Liver (tissue), 9 donors: ENCODE measurements around the gene TMEM232. TPM values are rescaled to one million over a fixed set of nuclear protein-coding genes. Genes with fewer than 3 reads are reported as not detected.

Source experiments
- DNase-seq: peaks from one replicate; pipeline ENCODE4 v3.0.0-alpha.2; 2017; ENCODE audit warnings: low spot score
- H3K27ac ChIP-seq, 2 donors: one replicate each; pipeline ENCODE4 v1.7.0; 2013; ENCODE audit warnings: inconsistent platforms in 2 of 2, low read length in 2 of 2, control low read depth in 1 of 2, low read depth in 1 of 2, mild to moderate bottlenecking in 1 of 2
- H3K27me3 ChIP-seq, 4 donors: one replicate each; pipeline versions ENCODE4 v1.6.1 to v1.7.0; 2013; ENCODE audit warnings: low read length in 3 of 4, inconsistent platforms in 1 of 4, mild to moderate bottlenecking in 1 of 4, moderate library complexity in 1 of 4; ENCODE audit not compliant: control insufficient read depth in 4 of 4, insufficient read depth in 4 of 4
- H3K36me3 ChIP-seq, 4 donors: one replicate each; pipeline versions ENCODE4 v1.6.1 to v1.7.0; 2013; ENCODE audit warnings: low read length in 3 of 4, mild to moderate bottlenecking in 3 of 4, low read depth in 1 of 4, moderate library complexity in 1 of 4; ENCODE audit not compliant: control insufficient read depth in 4 of 4, insufficient read depth in 3 of 4
- H3K4me1 ChIP-seq, 4 donors: one replicate each; pipeline versions ENCODE4 v1.6.1 to v1.7.0; 2013; ENCODE audit warnings: low read length in 3 of 4, mild to moderate bottlenecking in 3 of 4, moderate library complexity in 1 of 4; ENCODE audit not compliant: control insufficient read depth in 4 of 4, insufficient read depth in 4 of 4
- H3K4me3 ChIP-seq, 3 donors: one replicate each; pipeline versions ENCODE4 v1.6.1 to v1.7.0; 2013; ENCODE audit warnings: low read length in 3 of 3, control low read depth in 1 of 3, low read depth in 1 of 3, mild to moderate bottlenecking in 1 of 3
- H3K9ac ChIP-seq, 2 donors: one replicate each; pipeline ENCODE4 v1.7.0; 2013; ENCODE audit warnings: low read length in 2 of 2, mild to moderate bottlenecking in 2 of 2, moderate library complexity in 2 of 2, control low read depth in 1 of 2, low read depth in 1 of 2
- H3K9me3 ChIP-seq, 4 donors: one replicate each; pipeline versions ENCODE4 v1.6.1 to v1.7.0; 2013; ENCODE audit warnings: low read length in 3 of 4; ENCODE audit not compliant: control insufficient read depth in 4 of 4
- GABPA ChIP-seq, 2 donors: IDR thresholded peaks in 1 of 2; conservative IDR thresholded peaks in 1 of 2; 2 replicates each; pipeline ENCODE4 v1.6.1; 2016; ENCODE audit warnings: antibody characterized with exemption in 2 of 2, mild to moderate bottlenecking in 1 of 2, moderate library complexity in 1 of 2
- HNF4G ChIP-seq: IDR thresholded peaks from 2 replicates; pipeline ENCODE4 v1.6.1; 2016; ENCODE audit warnings: antibody characterized with exemption
- JUND ChIP-seq, 2 donors: IDR thresholded peaks; 2 replicates each; pipeline ENCODE4 v1.6.1; 2016; ENCODE audit warnings: antibody characterized with exemption in 2 of 2
- NR2F2 ChIP-seq: IDR thresholded peaks from 2 replicates; pipeline ENCODE4 v1.6.1; 2016; ENCODE audit warnings: antibody characterized with exemption
- RAD21 ChIP-seq, 2 donors: IDR thresholded peaks; 2 replicates each; pipeline ENCODE4 v1.6.1; 2016; ENCODE audit warnings: antibody characterized with exemption in 2 of 2, mild to moderate bottlenecking in 2 of 2
- RXRA ChIP-seq, 2 donors: IDR thresholded peaks; 2 replicates each; pipeline ENCODE4 v1.6.1; 2017 to 2018; ENCODE audit warnings: antibody characterized with exemption in 2 of 2, mild to moderate bottlenecking in 1 of 2
- SP1 ChIP-seq: IDR thresholded peaks from 2 replicates; pipeline ENCODE4 v1.6.1; 2018; ENCODE audit warnings: antibody characterized with exemption, mild to moderate bottlenecking
- TAF1 ChIP-seq: conservative IDR thresholded peaks from 2 replicates; pipeline ENCODE4 v1.6.1; 2016; ENCODE audit warnings: antibody characterized with exemption, mild to moderate bottlenecking
- YY1 ChIP-seq: IDR thresholded peaks from 2 replicates; pipeline ENCODE4 v1.6.1; 2016; ENCODE audit warnings: antibody characterized with exemption, mild to moderate bottlenecking
- WGBS: extraction: QIAGEN DNeasy Blood & Tissue Kit; methylation state at CpG from one replicate; pipeline ENCODE4 v1.1.7; 2013; 5-methylcytosine and 5-hydroxymethylcytosine counted together
- polyA plus RNA-seq, 2 donors: library from polyadenylated mRNA; stranded (reverse) in 1 of 2; unstranded in 1 of 2; fragments of 200-250 nt in 1 of 2; fragments of >200 nt in 1 of 2; fragmentation: Nextera tagmentation in 1 of 2; extraction: Ambion mirVana in 1 of 2; gene quantifications; one replicate each; pipeline versions ENCODE4 v1.2.1 to v1.2.3, GENCODE V29; 2013 to 2015
- total RNA-seq, 2 donors: library from RNA; depleted of rRNA; stranded (reverse); fragments of >200 nt; gene quantifications; one replicate each; pipeline ENCODE4 v1.2.3, GENCODE V29; 2014
- TF ChIP-seq, protein P1 (sequence below): IDR thresholded peaks from 2 replicates; pipeline ENCODE4 v1.6.1; 2016; ENCODE audit warnings: antibody characterized with exemption
- TF ChIP-seq, protein P2 (sequence below): IDR thresholded peaks from 2 replicates; pipeline ENCODE4 v1.6.1; 2016; ENCODE audit warnings: antibody characterized with exemption
- TF ChIP-seq, protein P3 (sequence below): IDR thresholded peaks from 2 replicates; pipeline ENCODE4 v1.6.1; 2016; ENCODE audit warnings: antibody characterized with exemption, mild to moderate bottlenecking
- TF ChIP-seq, protein P4 (sequence below): fragments of 150-350 bp; IDR thresholded peaks from 2 replicates; pipeline ENCODE4 v1.5.1; 2017; ENCODE audit warnings: improper control_type of control experiment, low read depth, low read length; ENCODE audit not compliant: missing input control
- TF ChIP-seq, protein P5 (sequence below): IDR thresholded peaks from 2 replicates; pipeline ENCODE4 v1.6.1; 2016; ENCODE audit warnings: antibody characterized with exemption
- donor health status: healthy.
- donor health status: healthy.
- donor health status: healthy.
- donor health status: healthy.
- donor health status: healthy.

The TMEM232 gene
- total and polyA plus RNA-seq, 4 donors = 0.39 to 2.5 (median 1.0) TPM

DNA sequence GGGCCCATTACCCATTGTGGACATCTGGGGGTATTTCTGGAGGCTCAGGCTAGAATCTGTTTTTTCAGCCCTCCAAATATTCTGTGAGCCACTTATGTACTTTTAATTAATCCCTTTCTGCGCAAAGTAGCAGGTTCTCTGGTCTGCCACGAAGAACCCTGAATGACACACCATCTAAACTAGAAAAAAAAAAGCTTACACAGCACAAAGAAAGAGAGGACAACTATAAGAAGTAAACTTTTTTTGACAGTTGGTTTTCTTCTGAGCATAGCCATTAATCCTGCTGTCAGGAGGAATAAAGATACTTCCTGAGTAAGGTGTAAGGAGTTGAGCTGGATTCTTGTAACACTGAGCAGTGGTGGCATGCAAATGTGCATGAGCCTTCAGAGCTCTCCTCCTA lies 327.5 kb downstream of the TMEM232 start:
- no peak overlapping the region for H3K9ac ChIP-seq
- no peaks in the 10 kb centered on the region for H3K27me3 ChIP-seq
- H3K9me3 ChIP-seq = no peaks in the 10 kb centered on the region
- DNase-seq = no peak
- H3K36me3 ChIP-seq = no peaks in the 10 kb centered on the region
- WGBS = 94% methylated on average over 2 of the region's 2 CpGs
- TF ChIP-seq, protein P1, sequence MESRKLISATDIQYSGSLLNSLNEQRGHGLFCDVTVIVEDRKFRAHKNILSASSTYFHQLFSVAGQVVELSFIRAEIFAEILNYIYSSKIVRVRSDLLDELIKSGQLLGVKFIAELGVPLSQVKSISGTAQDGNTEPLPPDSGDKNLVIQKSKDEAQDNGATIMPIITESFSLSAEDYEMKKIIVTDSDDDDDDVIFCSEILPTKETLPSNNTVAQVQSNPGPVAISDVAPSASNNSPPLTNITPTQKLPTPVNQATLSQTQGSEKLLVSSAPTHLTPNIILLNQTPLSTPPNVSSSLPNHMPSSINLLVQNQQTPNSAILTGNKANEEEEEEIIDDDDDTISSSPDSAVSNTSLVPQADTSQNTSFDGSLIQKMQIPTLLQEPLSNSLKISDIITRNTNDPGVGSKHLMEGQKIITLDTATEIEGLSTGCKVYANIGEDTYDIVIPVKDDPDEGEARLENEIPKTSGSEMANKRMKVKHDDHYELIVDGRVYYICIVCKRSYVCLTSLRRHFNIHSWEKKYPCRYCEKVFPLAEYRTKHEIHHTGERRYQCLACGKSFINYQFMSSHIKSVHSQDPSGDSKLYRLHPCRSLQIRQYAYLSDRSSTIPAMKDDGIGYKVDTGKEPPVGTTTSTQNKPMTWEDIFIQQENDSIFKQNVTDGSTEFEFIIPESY = no peak
- TF ChIP-seq SP1 = no peak
- TF ChIP-seq, protein P2, sequence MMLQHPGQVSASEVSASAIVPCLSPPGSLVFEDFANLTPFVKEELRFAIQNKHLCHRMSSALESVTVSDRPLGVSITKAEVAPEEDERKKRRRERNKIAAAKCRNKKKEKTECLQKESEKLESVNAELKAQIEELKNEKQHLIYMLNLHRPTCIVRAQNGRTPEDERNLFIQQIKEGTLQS = no peak
- TF ChIP-seq YY1 = no peak
- TF ChIP-seq RAD21 (IDR thresholded peaks at IDR 0.05) = no peak
- no peak for TF ChIP-seq RXRA (IDR thresholded peaks at IDR 0.05)
- TF ChIP-seq GABPA (IDR thresholded peaks at IDR 0.05 in 1 of 2, conservative IDR thresholded peaks at IDR 0.05 in 1 of 2) = no peak
- TF ChIP-seq, protein P3, sequence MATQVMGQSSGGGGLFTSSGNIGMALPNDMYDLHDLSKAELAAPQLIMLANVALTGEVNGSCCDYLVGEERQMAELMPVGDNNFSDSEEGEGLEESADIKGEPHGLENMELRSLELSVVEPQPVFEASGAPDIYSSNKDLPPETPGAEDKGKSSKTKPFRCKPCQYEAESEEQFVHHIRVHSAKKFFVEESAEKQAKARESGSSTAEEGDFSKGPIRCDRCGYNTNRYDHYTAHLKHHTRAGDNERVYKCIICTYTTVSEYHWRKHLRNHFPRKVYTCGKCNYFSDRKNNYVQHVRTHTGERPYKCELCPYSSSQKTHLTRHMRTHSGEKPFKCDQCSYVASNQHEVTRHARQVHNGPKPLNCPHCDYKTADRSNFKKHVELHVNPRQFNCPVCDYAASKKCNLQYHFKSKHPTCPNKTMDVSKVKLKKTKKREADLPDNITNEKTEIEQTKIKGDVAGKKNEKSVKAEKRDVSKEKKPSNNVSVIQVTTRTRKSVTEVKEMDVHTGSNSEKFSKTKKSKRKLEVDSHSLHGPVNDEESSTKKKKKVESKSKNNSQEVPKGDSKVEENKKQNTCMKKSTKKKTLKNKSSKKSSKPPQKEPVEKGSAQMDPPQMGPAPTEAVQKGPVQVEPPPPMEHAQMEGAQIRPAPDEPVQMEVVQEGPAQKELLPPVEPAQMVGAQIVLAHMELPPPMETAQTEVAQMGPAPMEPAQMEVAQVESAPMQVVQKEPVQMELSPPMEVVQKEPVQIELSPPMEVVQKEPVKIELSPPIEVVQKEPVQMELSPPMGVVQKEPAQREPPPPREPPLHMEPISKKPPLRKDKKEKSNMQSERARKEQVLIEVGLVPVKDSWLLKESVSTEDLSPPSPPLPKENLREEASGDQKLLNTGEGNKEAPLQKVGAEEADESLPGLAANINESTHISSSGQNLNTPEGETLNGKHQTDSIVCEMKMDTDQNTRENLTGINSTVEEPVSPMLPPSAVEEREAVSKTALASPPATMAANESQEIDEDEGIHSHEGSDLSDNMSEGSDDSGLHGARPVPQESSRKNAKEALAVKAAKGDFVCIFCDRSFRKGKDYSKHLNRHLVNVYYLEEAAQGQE = no peak
- TF ChIP-seq JUND (IDR thresholded peaks at IDR 0.05) = no peak
- H3K4me3 ChIP-seq = no peak overlapping the region
- H3K4me1 ChIP-seq = no peaks in the 10 kb centered on the region
- no peak overlapping the region for H3K27ac ChIP-seq

DNA sequence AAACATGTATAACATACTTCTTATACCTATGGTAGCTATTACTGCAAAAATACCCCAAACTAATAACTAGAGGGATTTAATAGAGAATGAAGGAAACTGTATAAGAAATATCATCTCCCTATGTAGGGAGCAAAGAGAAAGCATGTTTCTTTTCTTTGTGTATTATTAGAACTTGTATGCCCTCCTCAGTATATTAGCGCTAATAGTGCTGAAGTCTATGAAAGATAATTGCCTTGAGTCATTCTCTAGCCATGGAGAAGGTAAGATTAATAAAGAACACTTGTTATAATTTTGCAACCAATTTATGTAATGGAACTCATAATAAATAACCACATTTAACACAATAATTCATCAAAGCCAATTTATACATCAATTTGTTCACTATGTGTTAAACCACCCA lies 329.2 kb downstream of the TMEM232 start:
- Histone ChIP-seq H3K9me3 (no peaks in the 10 kb centered on the region), H3K4me3 (no peak overlapping the region), H3K9ac (no peak overlapping the region), H3K27me3 (no peaks in the 10 kb centered on the region), H3K27ac (no peak overlapping the region), H3K4me1 (no peaks in the 10 kb centered on the region), H3K36me3 (no peaks in the 10 kb centered on the region)
- 99% methylated on average over 1 of the region's 1 CpG for WGBS
- DNase-seq = no peak
- TF ChIP-seq YY1 (no peak), RXRA (IDR thresholded peaks at IDR 0.05) (no peak)

DNA sequence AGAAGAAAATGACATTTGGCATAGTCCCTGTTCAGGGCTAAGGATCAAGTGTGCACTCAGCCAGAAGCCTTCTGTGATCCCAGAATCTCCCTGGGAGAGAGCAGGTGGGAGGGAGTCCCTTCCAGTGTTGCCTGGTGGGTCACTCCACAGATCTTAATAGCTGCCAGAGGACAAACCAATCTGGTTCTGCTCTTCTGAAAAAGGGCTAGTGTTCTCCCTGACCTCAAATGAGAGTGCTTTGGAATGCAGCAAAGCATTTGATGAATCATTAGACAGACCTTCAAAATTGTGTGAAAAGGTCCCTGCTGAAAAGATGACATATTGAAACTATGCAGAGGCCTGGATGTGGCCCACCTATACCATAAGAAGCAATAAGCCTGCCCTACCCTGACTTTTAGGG lies 339.7 kb downstream of the TMEM232 start:
- H3K9me3 ChIP-seq = no peaks in the 10 kb centered on the region
- H3K27me3 ChIP-seq = no peaks in the 10 kb centered on the region
- no peak overlapping the region for H3K4me3 ChIP-seq
- DNase-seq = no peak
- no peaks in the 10 kb centered on the region for H3K36me3 ChIP-seq
- no peak overlapping the region for H3K27ac ChIP-seq
- H3K4me1 ChIP-seq = no peaks in the 10 kb centered on the region
- H3K9ac ChIP-seq = no peak overlapping the region
- TF ChIP-seq, protein P4, sequence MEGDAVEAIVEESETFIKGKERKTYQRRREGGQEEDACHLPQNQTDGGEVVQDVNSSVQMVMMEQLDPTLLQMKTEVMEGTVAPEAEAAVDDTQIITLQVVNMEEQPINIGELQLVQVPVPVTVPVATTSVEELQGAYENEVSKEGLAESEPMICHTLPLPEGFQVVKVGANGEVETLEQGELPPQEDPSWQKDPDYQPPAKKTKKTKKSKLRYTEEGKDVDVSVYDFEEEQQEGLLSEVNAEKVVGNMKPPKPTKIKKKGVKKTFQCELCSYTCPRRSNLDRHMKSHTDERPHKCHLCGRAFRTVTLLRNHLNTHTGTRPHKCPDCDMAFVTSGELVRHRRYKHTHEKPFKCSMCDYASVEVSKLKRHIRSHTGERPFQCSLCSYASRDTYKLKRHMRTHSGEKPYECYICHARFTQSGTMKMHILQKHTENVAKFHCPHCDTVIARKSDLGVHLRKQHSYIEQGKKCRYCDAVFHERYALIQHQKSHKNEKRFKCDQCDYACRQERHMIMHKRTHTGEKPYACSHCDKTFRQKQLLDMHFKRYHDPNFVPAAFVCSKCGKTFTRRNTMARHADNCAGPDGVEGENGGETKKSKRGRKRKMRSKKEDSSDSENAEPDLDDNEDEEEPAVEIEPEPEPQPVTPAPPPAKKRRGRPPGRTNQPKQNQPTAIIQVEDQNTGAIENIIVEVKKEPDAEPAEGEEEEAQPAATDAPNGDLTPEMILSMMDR = no peak
- TF ChIP-seq, protein P1 = no peak
- no peak for TF ChIP-seq TAF1
- no peak for TF ChIP-seq HNF4G
- TF ChIP-seq, protein P5, sequence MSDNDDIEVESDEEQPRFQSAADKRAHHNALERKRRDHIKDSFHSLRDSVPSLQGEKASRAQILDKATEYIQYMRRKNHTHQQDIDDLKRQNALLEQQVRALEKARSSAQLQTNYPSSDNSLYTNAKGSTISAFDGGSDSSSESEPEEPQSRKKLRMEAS = no peak
- no peak for TF ChIP-seq JUND (IDR thresholded peaks at IDR 0.05)
- TF ChIP-seq, protein P2 = no peak
- no peak for TF ChIP-seq SP1
- no peak for TF ChIP-seq NR2F2
